HepG2 (cell line): ENCODE results near the gene ANO10. TPM values are rescaled to one million over a fixed set of nuclear protein-coding genes. Genes with fewer than 3 reads are reported as not detected.

Experiments used
- ATAC-seq: fragments of 200-7000 bp; cut with Tn5 transposase; 3 replicates; pipeline ENCODE4 v1.9.1; 2020; ENCODE audit warnings: mild to moderate bottlenecking, moderate library complexity
- BruUV-seq: library from RNA; stranded (reverse); fragments of 400-500 nt; replicated peaks from 2 replicates; lab custom pipeline; 2021; lab: Mats Ljungman, UMichigan
- CTCF ChIA-PET: fragments of 300-600 bp; formaldehyde crosslinking; extraction: SDS; loops from one replicate; lab custom pipeline; 2021; ENCODE audit warnings: low total read pairs, inconsistent platforms, low intra/inter-chr PET ratio; lab: Yijun Ruan, JAX
- POLR2A ChIA-PET: fragments of 350-600 bp; sonication (Branson Sonifier 250); formaldehyde crosslinking; loops from one replicate; lab custom pipeline; 2020; ENCODE audit warnings: antibody characterized with exemption, inconsistent platforms; lab: Yijun Ruan, JAX
- DNase-seq: peaks from one replicate; pipeline ENCODE4 v3.0.0-alpha.2; 2015; ENCODE audit warnings: low spot score
- FAIRE-seq: peaks from 3 replicates; lab custom pipeline; 2011; peaks lifted over from hg19 to GRCh38; lab: Jason Lieb, UNC
- H2AFZ ChIP-seq: one replicate; pipeline ENCODE4 v1.6.1; 2011; ENCODE audit warnings: low read length, inconsistent platforms
- H3K27ac ChIP-seq: fragments of 300-600 bp; 3 replicates; pipeline ENCODE4 v1.8.0; 2011; ENCODE audit warnings: mixed run types, mild to moderate bottlenecking, mixed read lengths, low read length, inconsistent platforms; ENCODE audit not compliant: insufficient read depth; ENCODE audit errors: extremely low read length
- H3K27me3 ChIP-seq, 2 experiments: fragments of 200-600 bp in 1 of 2; 2 replicates in 1 of 2; 3 replicates in 1 of 2; pipeline versions ENCODE4 v1.6.0 to v1.8.0; 2011; ENCODE audit warnings: low read length in 2 of 2, mild to moderate bottlenecking in 2 of 2, moderate library complexity in 2 of 2, inconsistent platforms in 1 of 2; ENCODE audit not compliant: insufficient read depth in 2 of 2, control insufficient read depth in 1 of 2
- H3K36me3 ChIP-seq, 2 experiments: fragments of 200-600 bp in 1 of 2; replicated peaks in 1 of 2; 2 replicates in 1 of 2; 3 replicates in 1 of 2; pipeline versions ENCODE4 v1.5.1 to v1.8.0; 2011; ENCODE audit warnings: low read length in 2 of 2, inconsistent platforms in 1 of 2; ENCODE audit not compliant: insufficient read depth in 2 of 2, control insufficient read depth in 1 of 2
- H3K4me1 ChIP-seq: 2 replicates; pipeline ENCODE4 v1.5.1; 2012; ENCODE audit warnings: low read length, inconsistent platforms; ENCODE audit not compliant: insufficient read depth
- H3K4me2 ChIP-seq: 2 replicates; pipeline ENCODE4 v1.6.0; 2011; ENCODE audit warnings: low read depth, low read length, inconsistent platforms
- H3K4me3 ChIP-seq, 3 experiments: fragments of 200-600 bp in 1 of 3; sonication (generic), shearing (Covaris generic) in 1 of 3; replicated peaks in 1 of 3; 2 replicates each; pipeline ENCODE4 v1.5.1; 2011 to 2016; ENCODE audit warnings: low read length in 3 of 3, inconsistent platforms in 2 of 3, low read depth in 2 of 3, mild to moderate bottlenecking in 2 of 3, control low read depth in 1 of 3, mixed read lengths in 1 of 3; ENCODE audit not compliant: insufficient read depth in 1 of 3
- H3K79me2 ChIP-seq: one replicate; pipeline ENCODE4 v1.6.1; 2011; ENCODE audit warnings: low read length, inconsistent platforms; ENCODE audit not compliant: insufficient read depth
- H3K9ac ChIP-seq: 2 replicates; pipeline ENCODE4 v1.6.0; 2011; ENCODE audit warnings: mild to moderate bottlenecking, low read depth, low read length, inconsistent platforms; ENCODE audit not compliant: insufficient read depth
- H3K9me3 ChIP-seq: 2 replicates; pipeline ENCODE4 v1.5.1; 2012; ENCODE audit warnings: mild to moderate bottlenecking, low read length
- H4K20me1 ChIP-seq: 2 replicates; pipeline ENCODE4 v1.6.0; 2011; ENCODE audit warnings: inconsistent platforms, mild to moderate bottlenecking, low read length, moderate library complexity; ENCODE audit not compliant: insufficient read depth
- ADNP ChIP-seq: sonication (generic); formaldehyde crosslinking; IDR thresholded peaks from 2 replicates; pipeline ENCODE4 v1.4.0; 2020; ENCODE audit warnings: missing genetic modification reagents
- HNF4A ChIP-seq: sonication (generic); formaldehyde crosslinking; IDR thresholded peaks from 2 replicates; pipeline ENCODE4 v1.4.0; 2020; ENCODE audit warnings: missing genetic modification reagents
- MED1 ChIP-seq: sonication (generic); formaldehyde crosslinking; IDR thresholded peaks from 2 replicates; pipeline ENCODE4 v1.4.0; 2020; ENCODE audit warnings: missing genetic modification reagents
- NFKBIZ ChIP-seq: IDR thresholded peaks from 2 replicates; pipeline ENCODE4 v1.6.1; 2018; ENCODE audit warnings: missing genetic modification reagents, missing compliant biosample characterization
- TGIF2 ChIP-seq: IDR thresholded peaks from 2 replicates; pipeline ENCODE4 v1.6.1; 2016; ENCODE audit warnings: control low read depth, missing compliant biosample characterization
- ZKSCAN5 ChIP-seq: sonication (generic); formaldehyde crosslinking; IDR thresholded peaks from 2 replicates; pipeline ENCODE4 v1.5.1; 2020; ENCODE audit warnings: mild to moderate bottlenecking, missing genetic modification reagents
- ZNF235 ChIP-seq: sonication (generic); formaldehyde crosslinking; IDR thresholded peaks from 2 replicates; pipeline ENCODE4 v1.8.1; 2023; ENCODE audit warnings: mild to moderate bottlenecking, missing genetic modification reagents, borderline replicate concordance
- ZNF354B ChIP-seq: sonication (generic); formaldehyde crosslinking; IDR thresholded peaks from 2 replicates; pipeline ENCODE4 v1.8.0; 2022; ENCODE audit warnings: mild to moderate bottlenecking, missing genetic modification reagents
- ZNF430 ChIP-seq: sonication (generic); formaldehyde crosslinking; IDR thresholded peaks from 2 replicates; pipeline ENCODE4 v1.9.0; 2021; ENCODE audit warnings: mild to moderate bottlenecking, missing genetic modification reagents
- ZNF891 ChIP-seq: sonication (generic); formaldehyde crosslinking; IDR thresholded peaks from 2 replicates; pipeline ENCODE4 v1.5.0; 2020; ENCODE audit warnings: mild to moderate bottlenecking, missing genetic modification reagents
- WGBS: methylation state at CpG from one replicate; pipeline ENCODE4 v1.1.6; 2017; ENCODE audit warnings: low lambda C conversion rate; 5-methylcytosine and 5-hydroxymethylcytosine counted together
- in situ Hi-C: cut with HindIII; loops from 2 replicates; pipeline ENCODE4 v1.10.0; 2017; ENCODE audit warnings: low pct_unique_long_range_greater_than_20kb; ENCODE audit not compliant: extremely low pct_ligation_motif_present
- intact Hi-C: fragments of 100-400 bp; cut with micrococcal nuclease; formaldehyde crosslinking; loops from one replicate; pipeline ENCODE4 v1.10.0; 2022; ENCODE audit not compliant: unreplicated experiment
- polyA plus RNA-seq, 8 experiments: library from polyadenylated mRNA; depleted of rRNA in 3 of 8; stranded (reverse) in 7 of 8; unstranded in 1 of 8; fragments of >200 nt; fragmentation: Illumina TruSeq in 4 of 8; extraction: Trizol in 4 of 8; gene quantifications; 2 replicates each; pipeline versions ENCODE4 v1.2.1 to v1.2.3, GENCODE V29; 2011 to 2016; ENCODE audit warnings: low read depth in 4 of 8, missing spikeins in 1 of 8, mixed read lengths in 1 of 8; ENCODE audit not compliant: insufficient read depth in 1 of 8
- total RNA-seq, 5 experiments: library from RNA; depleted of rRNA; stranded (reverse); fragments of >200 nt; fragmentation: Illumina TruSeq; extraction: Trizol; gene quantifications; 2 replicates each; pipeline ENCODE4 v1.2.3, GENCODE V29; 2016; ENCODE audit warnings: low read depth in 1 of 5
- TF ChIP-seq, protein P1 (sequence below): sonication (generic); formaldehyde crosslinking; IDR thresholded peaks from 2 replicates; pipeline ENCODE4 v1.5.0; 2020; ENCODE audit warnings: missing genetic modification reagents
- TF ChIP-seq, protein P2 (sequence below): sonication (generic); IDR thresholded peaks from 2 replicates; pipeline ENCODE4 v1.6.1; 2016; ENCODE audit warnings: low read depth, borderline replicate concordance
- TF ChIP-seq, protein P3 (sequence below): sonication (generic); formaldehyde crosslinking; IDR thresholded peaks from 2 replicates; pipeline ENCODE4 v1.4.0; 2020; ENCODE audit warnings: missing genetic modification reagents, borderline replicate concordance
- TF ChIP-seq, protein P4 (sequence below): sonication (generic); formaldehyde crosslinking; IDR thresholded peaks from 2 replicates; pipeline ENCODE4 v1.4.0; 2020; ENCODE audit warnings: missing genetic modification reagents
- TF ChIP-seq, protein P5 (sequence below): sonication (generic); formaldehyde crosslinking; IDR thresholded peaks from 2 replicates; pipeline ENCODE4 v1.8.1; 2022; ENCODE audit warnings: mild to moderate bottlenecking, missing genetic modification reagents

The ANO10 gene
- total and polyA plus RNA-seq, 2 of the 13 experiments (the other 11 are each of a cell fraction or from before 2014, with no cell fraction given): 10.4 to 13.1 TPM

DNA sequence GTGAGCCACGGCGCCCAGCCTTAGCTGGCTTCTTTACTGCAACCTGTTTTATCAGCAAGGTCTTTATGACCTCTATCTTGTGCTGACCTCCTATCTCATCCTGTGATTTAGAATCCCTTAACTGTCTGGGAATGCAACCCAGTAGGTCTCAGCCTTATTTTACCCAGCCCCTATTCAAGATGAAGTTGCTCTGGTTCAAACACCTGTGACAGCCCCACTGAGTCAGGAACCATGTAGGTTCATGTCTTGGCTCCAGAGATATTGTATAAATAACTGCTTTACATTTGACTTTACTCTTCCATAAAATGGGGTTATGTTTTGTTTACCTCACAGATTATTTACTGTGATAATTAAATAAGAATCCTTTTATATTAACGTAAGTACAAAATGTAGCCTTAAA, 27.1 kb upstream of the ANO10 start:
- ChIA-PET CTCF (no interaction called here), POLR2A (no interaction called here)
- BruUV-seq: no TSS peak
- Histone ChIP-seq H3K9me3 (no peaks in the 10 kb centered on the region), H3K4me3 (no peak overlapping the region), H3K36me3 (no peaks in the 10 kb centered on the region), H3K27me3 (no peaks in the 10 kb centered on the region), H3K9ac (no peak overlapping the region), H3K79me2 (no peaks in the 10 kb centered on the region), H3K4me2 (no peak overlapping the region), H3K4me1 (peaks cover 14% of the 10 kb centered on the region; the same call in 1 of the 2 replicates), H4K20me1 (no peaks in the 10 kb centered on the region), H2AFZ (no peak overlapping the region), H3K27ac (no peak overlapping the region)
- ATAC-seq (no peak), DNase-seq (no peak), FAIRE-seq (no peak)
- WGBS: 69% methylated on average over 3 of the region's 3 CpGs
- in situ Hi-C loops: no loop called here
- intact Hi-C loops: no loop called here
- TF ChIP-seq MED1: no peak
- TF ChIP-seq ADNP (CRISPR knock-in tag): no peak
- TF ChIP-seq, protein P1, sequence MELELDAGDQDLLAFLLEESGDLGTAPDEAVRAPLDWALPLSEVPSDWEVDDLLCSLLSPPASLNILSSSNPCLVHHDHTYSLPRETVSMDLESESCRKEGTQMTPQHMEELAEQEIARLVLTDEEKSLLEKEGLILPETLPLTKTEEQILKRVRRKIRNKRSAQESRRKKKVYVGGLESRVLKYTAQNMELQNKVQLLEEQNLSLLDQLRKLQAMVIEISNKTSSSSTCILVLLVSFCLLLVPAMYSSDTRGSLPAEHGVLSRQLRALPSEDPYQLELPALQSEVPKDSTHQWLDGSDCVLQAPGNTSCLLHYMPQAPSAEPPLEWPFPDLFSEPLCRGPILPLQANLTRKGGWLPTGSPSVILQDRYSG: no peak
- TF ChIP-seq, protein P2, sequence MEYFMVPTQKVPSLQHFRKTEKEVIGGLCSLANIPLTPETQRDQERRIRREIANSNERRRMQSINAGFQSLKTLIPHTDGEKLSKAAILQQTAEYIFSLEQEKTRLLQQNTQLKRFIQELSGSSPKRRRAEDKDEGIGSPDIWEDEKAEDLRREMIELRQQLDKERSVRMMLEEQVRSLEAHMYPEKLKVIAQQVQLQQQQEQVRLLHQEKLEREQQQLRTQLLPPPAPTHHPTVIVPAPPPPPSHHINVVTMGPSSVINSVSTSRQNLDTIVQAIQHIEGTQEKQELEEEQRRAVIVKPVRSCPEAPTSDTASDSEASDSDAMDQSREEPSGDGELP: no peak
- no peak for TF ChIP-seq ZNF430 (CRISPR knock-in tag)
- TF ChIP-seq, protein P3, sequence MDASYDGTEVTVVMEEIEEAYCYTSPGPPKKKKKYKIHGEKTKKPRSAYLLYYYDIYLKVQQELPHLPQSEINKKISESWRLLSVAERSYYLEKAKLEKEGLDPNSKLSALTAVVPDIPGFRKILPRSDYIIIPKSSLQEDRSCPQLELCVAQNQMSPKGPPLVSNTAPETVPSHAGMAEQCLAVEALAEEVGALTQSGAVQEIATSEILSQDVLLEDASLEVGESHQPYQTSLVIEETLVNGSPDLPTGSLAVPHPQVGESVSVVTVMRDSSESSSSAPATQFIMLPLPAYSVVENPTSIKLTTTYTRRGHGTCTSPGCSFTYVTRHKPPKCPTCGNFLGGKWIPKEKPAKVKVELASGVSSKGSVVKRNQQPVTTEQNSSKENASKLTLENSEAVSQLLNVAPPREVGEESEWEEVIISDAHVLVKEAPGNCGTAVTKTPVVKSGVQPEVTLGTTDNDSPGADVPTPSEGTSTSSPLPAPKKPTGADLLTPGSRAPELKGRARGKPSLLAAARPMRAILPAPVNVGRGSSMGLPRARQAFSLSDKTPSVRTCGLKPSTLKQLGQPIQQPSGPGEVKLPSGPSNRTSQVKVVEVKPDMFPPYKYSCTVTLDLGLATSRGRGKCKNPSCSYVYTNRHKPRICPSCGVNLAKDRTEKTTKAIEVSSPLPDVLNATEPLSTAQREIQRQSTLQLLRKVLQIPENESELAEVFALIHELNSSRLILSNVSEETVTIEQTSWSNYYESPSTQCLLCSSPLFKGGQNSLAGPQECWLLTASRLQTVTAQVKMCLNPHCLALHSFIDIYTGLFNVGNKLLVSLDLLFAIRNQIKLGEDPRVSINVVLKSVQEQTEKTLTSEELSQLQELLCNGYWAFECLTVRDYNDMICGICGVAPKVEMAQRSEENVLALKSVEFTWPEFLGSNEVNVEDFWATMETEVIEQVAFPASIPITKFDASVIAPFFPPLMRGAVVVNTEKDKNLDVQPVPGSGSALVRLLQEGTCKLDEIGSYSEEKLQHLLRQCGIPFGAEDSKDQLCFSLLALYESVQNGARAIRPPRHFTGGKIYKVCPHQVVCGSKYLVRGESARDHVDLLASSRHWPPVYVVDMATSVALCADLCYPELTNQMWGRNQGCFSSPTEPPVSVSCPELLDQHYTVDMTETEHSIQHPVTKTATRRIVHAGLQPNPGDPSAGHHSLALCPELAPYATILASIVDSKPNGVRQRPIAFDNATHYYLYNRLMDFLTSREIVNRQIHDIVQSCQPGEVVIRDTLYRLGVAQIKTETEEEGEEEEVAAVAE (CRISPR knock-in tag): no peak
- TF ChIP-seq HNF4A (CRISPR knock-in tag): no peak
- no peak for TF ChIP-seq ZNF235 (CRISPR knock-in tag)
- no peak for TF ChIP-seq ZNF354B
- TF ChIP-seq, protein P4, sequence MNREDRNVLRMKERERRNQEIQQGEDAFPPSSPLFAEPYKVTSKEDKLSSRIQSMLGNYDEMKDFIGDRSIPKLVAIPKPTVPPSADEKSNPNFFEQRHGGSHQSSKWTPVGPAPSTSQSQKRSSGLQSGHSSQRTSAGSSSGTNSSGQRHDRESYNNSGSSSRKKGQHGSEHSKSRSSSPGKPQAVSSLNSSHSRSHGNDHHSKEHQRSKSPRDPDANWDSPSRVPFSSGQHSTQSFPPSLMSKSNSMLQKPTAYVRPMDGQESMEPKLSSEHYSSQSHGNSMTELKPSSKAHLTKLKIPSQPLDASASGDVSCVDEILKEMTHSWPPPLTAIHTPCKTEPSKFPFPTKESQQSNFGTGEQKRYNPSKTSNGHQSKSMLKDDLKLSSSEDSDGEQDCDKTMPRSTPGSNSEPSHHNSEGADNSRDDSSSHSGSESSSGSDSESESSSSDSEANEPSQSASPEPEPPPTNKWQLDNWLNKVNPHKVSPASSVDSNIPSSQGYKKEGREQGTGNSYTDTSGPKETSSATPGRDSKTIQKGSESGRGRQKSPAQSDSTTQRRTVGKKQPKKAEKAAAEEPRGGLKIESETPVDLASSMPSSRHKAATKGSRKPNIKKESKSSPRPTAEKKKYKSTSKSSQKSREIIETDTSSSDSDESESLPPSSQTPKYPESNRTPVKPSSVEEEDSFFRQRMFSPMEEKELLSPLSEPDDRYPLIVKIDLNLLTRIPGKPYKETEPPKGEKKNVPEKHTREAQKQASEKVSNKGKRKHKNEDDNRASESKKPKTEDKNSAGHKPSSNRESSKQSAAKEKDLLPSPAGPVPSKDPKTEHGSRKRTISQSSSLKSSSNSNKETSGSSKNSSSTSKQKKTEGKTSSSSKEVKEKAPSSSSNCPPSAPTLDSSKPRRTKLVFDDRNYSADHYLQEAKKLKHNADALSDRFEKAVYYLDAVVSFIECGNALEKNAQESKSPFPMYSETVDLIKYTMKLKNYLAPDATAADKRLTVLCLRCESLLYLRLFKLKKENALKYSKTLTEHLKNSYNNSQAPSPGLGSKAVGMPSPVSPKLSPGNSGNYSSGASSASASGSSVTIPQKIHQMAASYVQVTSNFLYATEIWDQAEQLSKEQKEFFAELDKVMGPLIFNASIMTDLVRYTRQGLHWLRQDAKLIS: no peak
- no peak for TF ChIP-seq ZKSCAN5 (CRISPR knock-in tag)
- TF ChIP-seq ZNF891: no peak
- TF ChIP-seq NFKBIZ (CRISPR knock-in tag): no peak
- no peak for TF ChIP-seq TGIF2 (CRISPR knock-in tag)
- TF ChIP-seq, protein P5, sequence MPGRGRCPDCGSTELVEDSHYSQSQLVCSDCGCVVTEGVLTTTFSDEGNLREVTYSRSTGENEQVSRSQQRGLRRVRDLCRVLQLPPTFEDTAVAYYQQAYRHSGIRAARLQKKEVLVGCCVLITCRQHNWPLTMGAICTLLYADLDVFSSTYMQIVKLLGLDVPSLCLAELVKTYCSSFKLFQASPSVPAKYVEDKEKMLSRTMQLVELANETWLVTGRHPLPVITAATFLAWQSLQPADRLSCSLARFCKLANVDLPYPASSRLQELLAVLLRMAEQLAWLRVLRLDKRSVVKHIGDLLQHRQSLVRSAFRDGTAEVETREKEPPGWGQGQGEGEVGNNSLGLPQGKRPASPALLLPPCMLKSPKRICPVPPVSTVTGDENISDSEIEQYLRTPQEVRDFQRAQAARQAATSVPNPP (CRISPR knock-in tag): no peak
